Urinary bladder (tissue), 2 donors: ENCODE measurements around the gene FAM111B. TPM values are rescaled to one million over a fixed set of nuclear protein-coding genes. Genes with fewer than 3 reads are reported as not detected.

Experiments
- polyA plus RNA-seq: library from polyadenylated mRNA; stranded (reverse); fragments of 200-250 nt; gene quantifications from one replicate; pipeline ENCODE4 v1.2.3, GENCODE V29; 2013
- total RNA-seq: library from RNA; depleted of rRNA; stranded (reverse); fragments of >200 nt; gene quantifications from one replicate; pipeline ENCODE4 v1.2.3, GENCODE V29; 2014
- donor health status: healthy.

The FAM111B gene
- total and polyA plus RNA-seq, 2 donors, result 0.23 to 25.9 TPM

Other genes with a start within 250 kb of the FAM111B start
- 0.79 TPM for gene GLYATL1, start 167.7 kb upstream of the FAM111B start, total RNA-seq
- 0.41 TPM for gene GLYATL1, start 167.7 kb upstream of the FAM111B start, polyA plus RNA-seq
- not detected for gene GLYATL1B, start 20.9 kb upstream of the FAM111B start, total RNA-seq
- not detected for gene GLYATL1B, start 20.9 kb upstream of the FAM111B start, polyA plus RNA-seq
- gene FAM111A, start 35.6 kb downstream of the FAM111B start, total RNA-seq, result 93.6 TPM
- gene FAM111A, start 35.6 kb downstream of the FAM111B start, polyA plus RNA-seq, result 12.4 TPM
- gene DTX4, start 64.9 kb downstream of the FAM111B start, total RNA-seq, result 24.0 TPM
- gene DTX4, start 64.9 kb downstream of the FAM111B start, polyA plus RNA-seq, result 14.8 TPM
- 13.7 TPM for gene MPEG1, start 105.7 kb downstream of the FAM111B start, total RNA-seq
- gene MPEG1, start 105.7 kb downstream of the FAM111B start, polyA plus RNA-seq, result 12.8 TPM